ENCODE results near the gene DIPK1A.

- TF ChIP-seq CTCF (IDR thresholded peaks at IDR 0.05) (no peak), POLR2A (IDR thresholded peaks at IDR 0.05) (no peak), POLR2AphosphoS5 (IDR thresholded peaks at IDR 0.05; ENCODE audit: insufficient read depth in 1 of 2, low read depth in 1 of 2) (no peak)
Measured at GRCh38 chr1:92884195-92884594, 77.1 kb downstream of the DIPK1A start.
